Measurements from ENCODE around the gene SYNGAP1. TPM values are rescaled to one million over a fixed set of nuclear protein-coding genes. Genes with fewer than 3 reads are reported as not detected.
A peak's percentile ranks its signal among the peaks of the same experiment; 100 is the strongest.

SYNGAP1 gene
- polyA plus RNA-seq, 1 donor (not counting 4 experiments of a cell fraction or from before 2014, with no cell fraction given), result 2.1 TPM

DNA sequence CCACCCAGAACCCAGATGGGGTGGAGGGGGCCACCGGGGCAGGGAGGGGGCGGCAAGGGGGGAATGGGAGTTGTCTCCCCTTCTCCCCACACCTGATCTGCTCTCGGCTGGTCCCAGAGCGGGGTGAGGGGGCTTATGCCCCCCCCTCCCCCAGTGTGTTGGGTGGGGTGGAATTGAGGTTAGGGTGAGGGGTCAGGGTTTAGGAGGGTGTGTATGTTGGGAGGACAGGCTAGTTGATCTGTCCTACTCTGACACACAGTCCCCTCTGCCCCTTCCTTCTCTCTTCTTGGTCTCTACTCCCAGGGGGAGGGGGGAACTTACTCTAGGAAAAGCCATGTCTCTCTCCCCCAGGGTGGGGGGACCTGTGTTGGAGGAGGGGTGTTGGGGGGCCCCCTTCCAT is 32.6 kb downstream of the SYNGAP1 start:
- Histone ChIP-seq H3K27me3 (ENCODE audit: control insufficient read depth, extremely low read depth, insufficient read depth, low read length) (no peaks in the 10 kb centered on the region), H3K4me2 (ENCODE audit: control insufficient read depth, extremely low read depth, insufficient read depth, low read depth, low read length) (no peak overlapping the region), H3K4me3 (ENCODE audit: control insufficient read depth in 2 of 3, extremely low read depth in 1 of 3, insufficient read depth in 2 of 3, low read depth in 1 of 3, low read length in 3 of 3) (no peak overlapping the region), H3K27ac (ENCODE audit: control insufficient read depth, insufficient read depth, low read length) (no peak overlapping the region), H3K9me1 (ENCODE audit: control insufficient read depth, extremely low read depth, insufficient read depth, low read length) (peaks cover 2% of the 10 kb centered on the region), H3K9me3 (ENCODE audit: control insufficient read depth, low read depth, low read length) (no peaks in the 10 kb centered on the region), H3K4me1 (ENCODE audit: control insufficient read depth, extremely low read depth, insufficient read depth, low read length) (peaks cover 5% of the 10 kb centered on the region), H3K36me3 (ENCODE audit: control insufficient read depth in 2 of 2, extremely low read depth in 1 of 2, insufficient read depth in 2 of 2, low read length in 2 of 2) (peaks cover 10 to 14% of the 10 kb centered on the region in 2 experiments), H3K9ac (ENCODE audit: control insufficient read depth, extremely low read depth, insufficient read depth, low read length) (no peak overlapping the region), H3K79me2 (ENCODE audit: control insufficient read depth, insufficient read depth, low read length) (peaks cover 18% of the 10 kb centered on the region), H4K20me1 (ENCODE audit: control insufficient read depth, extremely low read depth, insufficient read depth, low read length) (no peaks in the 10 kb centered on the region), H2AFZ (ENCODE audit: control insufficient read depth, low read length) (no peak overlapping the region)
- TF ChIP-seq, protein P1, sequence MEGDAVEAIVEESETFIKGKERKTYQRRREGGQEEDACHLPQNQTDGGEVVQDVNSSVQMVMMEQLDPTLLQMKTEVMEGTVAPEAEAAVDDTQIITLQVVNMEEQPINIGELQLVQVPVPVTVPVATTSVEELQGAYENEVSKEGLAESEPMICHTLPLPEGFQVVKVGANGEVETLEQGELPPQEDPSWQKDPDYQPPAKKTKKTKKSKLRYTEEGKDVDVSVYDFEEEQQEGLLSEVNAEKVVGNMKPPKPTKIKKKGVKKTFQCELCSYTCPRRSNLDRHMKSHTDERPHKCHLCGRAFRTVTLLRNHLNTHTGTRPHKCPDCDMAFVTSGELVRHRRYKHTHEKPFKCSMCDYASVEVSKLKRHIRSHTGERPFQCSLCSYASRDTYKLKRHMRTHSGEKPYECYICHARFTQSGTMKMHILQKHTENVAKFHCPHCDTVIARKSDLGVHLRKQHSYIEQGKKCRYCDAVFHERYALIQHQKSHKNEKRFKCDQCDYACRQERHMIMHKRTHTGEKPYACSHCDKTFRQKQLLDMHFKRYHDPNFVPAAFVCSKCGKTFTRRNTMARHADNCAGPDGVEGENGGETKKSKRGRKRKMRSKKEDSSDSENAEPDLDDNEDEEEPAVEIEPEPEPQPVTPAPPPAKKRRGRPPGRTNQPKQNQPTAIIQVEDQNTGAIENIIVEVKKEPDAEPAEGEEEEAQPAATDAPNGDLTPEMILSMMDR (optimal IDR thresholded peaks at IDR 0.05 in 1 of 3, IDR thresholded peaks at IDR 0.05 in 1 of 3, conservative IDR thresholded peaks at IDR 0.05 in 1 of 3; ENCODE audit: extremely low read depth in 1 of 3, insufficient read depth in 2 of 3, low read length in 3 of 3), result no peak
- no peak for TF ChIP-seq EZH2 (IDR thresholded peaks at IDR 0.05; ENCODE audit: low read length)
- no peak for DNase-seq (ENCODE audit: low read depth, low spot score)
- dilution Hi-C loops (cut with MboI; ENCODE audit: extremely low pct_ligation_motif_present, low sequenced_read_pairs), result no loop called here
- FAIRE-seq, result no peak

DNA sequence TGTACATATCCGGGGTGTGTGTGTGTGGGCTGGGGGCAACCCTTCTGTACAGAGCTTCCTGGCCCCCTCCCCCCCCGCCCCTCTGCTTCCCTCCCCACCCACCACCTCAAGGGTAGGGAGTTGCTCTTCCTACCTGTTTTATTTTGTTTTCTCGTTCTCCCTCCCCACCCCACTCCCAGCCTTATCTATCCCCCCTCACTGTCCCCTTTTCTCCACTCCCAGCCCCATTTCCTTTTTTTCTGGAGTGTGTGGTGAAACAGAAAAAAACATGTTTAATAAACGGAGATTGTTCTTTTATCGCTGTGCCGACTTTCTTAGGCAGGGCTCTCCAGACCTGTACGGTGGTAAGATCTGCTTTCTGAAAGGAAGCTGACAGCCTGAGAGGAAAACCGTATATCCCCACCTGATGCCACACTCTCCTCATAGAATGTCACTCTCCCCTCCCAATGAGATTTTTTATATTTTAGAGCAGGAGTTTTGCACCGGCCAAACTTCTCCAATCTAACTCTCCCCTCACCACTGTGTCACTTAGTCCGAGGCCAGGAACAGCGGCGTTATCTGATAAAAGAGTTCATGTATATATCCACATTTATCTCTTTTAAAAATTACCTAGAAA is 33.6 kb downstream of the SYNGAP1 start:
- FAIRE-seq (no peak), DNase-seq (ENCODE audit: low read depth, low spot score) (no peak)
- H2AFZ ChIP-seq (ENCODE audit: control insufficient read depth, low read length), result no peak overlapping the region
- H3K4me2 ChIP-seq (ENCODE audit: control insufficient read depth, extremely low read depth, insufficient read depth, low read depth, low read length), result peak overlapping the region; percentile 81
- H3K79me2 ChIP-seq (ENCODE audit: control insufficient read depth, insufficient read depth, low read length), result peaks cover 18% of the 10 kb centered on the region
- H3K4me3 ChIP-seq (ENCODE audit: control insufficient read depth in 2 of 3, extremely low read depth in 1 of 3, insufficient read depth in 2 of 3, low read depth in 1 of 3, low read length in 3 of 3), result peak overlapping the region; percentile 67 to 93 (median 91)
- no peaks in the 10 kb centered on the region for H4K20me1 ChIP-seq (ENCODE audit: control insufficient read depth, extremely low read depth, insufficient read depth, low read length)
- H3K27ac ChIP-seq (ENCODE audit: control insufficient read depth, insufficient read depth, low read length), result peak overlapping the region; percentile 68
- dilution Hi-C loops (cut with MboI; ENCODE audit: extremely low pct_ligation_motif_present, low sequenced_read_pairs), result no loop called here
- no peak for TF ChIP-seq EZH2 (IDR thresholded peaks at IDR 0.05; ENCODE audit: low read length)
- TF ChIP-seq, protein P1 (optimal IDR thresholded peaks at IDR 0.05 in 1 of 3, IDR thresholded peaks at IDR 0.05 in 1 of 3, conservative IDR thresholded peaks at IDR 0.05 in 1 of 3; ENCODE audit: extremely low read depth in 1 of 3, insufficient read depth in 2 of 3, low read length in 3 of 3), result no peak
- peaks cover 2% of the 10 kb centered on the region for H3K9me1 ChIP-seq (ENCODE audit: control insufficient read depth, extremely low read depth, insufficient read depth, low read length)
- peaks cover 6 to 10% of the 10 kb centered on the region in 2 experiments for H3K36me3 ChIP-seq (ENCODE audit: control insufficient read depth in 2 of 2, extremely low read depth in 1 of 2, insufficient read depth in 2 of 2, low read length in 2 of 2)
- H3K4me1 ChIP-seq (ENCODE audit: control insufficient read depth, extremely low read depth, insufficient read depth, low read length), result peaks cover 5% of the 10 kb centered on the region
- H3K27me3 ChIP-seq (ENCODE audit: control insufficient read depth, extremely low read depth, insufficient read depth, low read length), result no peaks in the 10 kb centered on the region
- H3K9me3 ChIP-seq (ENCODE audit: control insufficient read depth, low read depth, low read length), result no peaks in the 10 kb centered on the region
- H3K9ac ChIP-seq (ENCODE audit: control insufficient read depth, extremely low read depth, insufficient read depth, low read length), result peak overlapping the region; percentile 84
